AG04449 (cell line): ENCODE data around the gene MINDY4.

Experiments
- CTCF ChIA-PET: fragments of 350-600 bp; formaldehyde crosslinking; extraction: SDS; loops from one replicate; lab custom pipeline; 2021; ENCODE audit warnings: antibody characterized with exemption; lab: Yijun Ruan, JAX
- POLR2A ChIA-PET: fragments of 400-600, 350-600 bp; formaldehyde crosslinking; extraction: SDS; loops from one replicate; lab custom pipeline; 2020; ENCODE audit warnings: antibody characterized with exemption, inconsistent platforms; lab: Yijun Ruan, JAX
- DNase-seq: peaks from one replicate; pipeline ENCODE4 v3.0.0-alpha.2; 2010; ENCODE audit warnings: low read depth, low spot score
- H3K4me3 ChIP-seq: 2 replicates; pipeline ENCODE4 v1.5.1; 2011; ENCODE audit warnings: low read depth, mild to moderate bottlenecking, control low read depth, low read length
- CTCF ChIP-seq: IDR thresholded peaks from one replicate; pipeline ENCODE4 v1.5.1; 2011; ENCODE audit warnings: mild to moderate bottlenecking, moderate library complexity, low read length, control low read depth, inconsistent platforms; ENCODE audit not compliant: insufficient read depth; ENCODE audit errors: missing control alignments

The MINDY4 gene

GRCh38 chr7:30772984-30773383 is 1.8 kb downstream of the MINDY4 start:
- TF ChIP-seq CTCF, result no peak
- DNase-seq, result no peak
- POLR2A ChIA-PET, result no interaction called here
- H3K4me3 ChIP-seq, result no peak overlapping the region
- CTCF ChIA-PET, result interaction anchor here (0.9 to 1.4 kb wide), 4 partner anchors 29 to 210 kb away, joined by 3 to 4 read pairs (median 3); no protein-coding TSS in a partner anchor

- no peak for DNase-seq
- CTCF ChIA-PET, result no interaction called here
- H3K4me3 ChIP-seq, result no peak overlapping the region
- POLR2A ChIA-PET, result no interaction called here
- TF ChIP-seq CTCF, result no peak
Observed at GRCh38 chr7:30775992-30776391, 4.8 kb downstream of the MINDY4 start.

- ChIA-PET POLR2A (no interaction called here), CTCF (interaction anchor here (0.9 kb wide), 1 partner anchor 345 kb away, joined by 3 read pairs; no protein-coding TSS in a partner anchor)
- no peak overlapping the region for H3K4me3 ChIP-seq
- no peak for TF ChIP-seq CTCF
- DNase-seq, result no peak
Observed at GRCh38 chr7:30776971-30777370, 5.8 kb downstream of the MINDY4 start.

- ChIA-PET POLR2A (interaction anchor here (0.6 kb wide), 1 partner anchor 16 kb away, joined by 3 read pairs; no protein-coding TSS in a partner anchor), CTCF (interaction anchor here (1.5 kb wide), 1 partner anchor 26 kb away, joined by 3 read pairs; no protein-coding TSS in a partner anchor)
- H3K4me3 ChIP-seq, result no peak overlapping the region
- TF ChIP-seq CTCF, result no peak
- DNase-seq, result no peak
Observed at GRCh38 chr7:30778255-30779025, 7.2 kb downstream of the MINDY4 start.

- DNase-seq, result no peak
- H3K4me3 ChIP-seq, result no peak overlapping the region
- ChIA-PET POLR2A (no interaction called here), CTCF (interaction anchor here (1.5 kb wide), 1 partner anchor 25 kb away, joined by 3 read pairs; no protein-coding TSS in a partner anchor)
- TF ChIP-seq CTCF, result no peak
Observed at GRCh38 chr7:30779574-30779973, 8.4 kb downstream of the MINDY4 start.

GRCh38 chr7:30780941-30781340 is 9.7 kb downstream of the MINDY4 start:
- TF ChIP-seq CTCF, result no peak
- no peak overlapping the region for H3K4me3 ChIP-seq
- ChIA-PET CTCF (interaction anchor here (0.5 to 1.8 kb wide), 5 partner anchors 9 to 158 kb away, joined by 3 to 5 read pairs (median 5); partner anchors contain the start of gene MINDY4), POLR2A (no interaction called here)
- no peak for DNase-seq
